H1 (cell line): Measurements from ENCODE around the gene CXCL10. TPM values are rescaled to one million over a fixed set of nuclear protein-coding genes. Genes with fewer than 3 reads are reported as not detected.

Experiments used
- CTCF ChIA-PET: fragments of 300-600 bp; sonication (Branson Sonifier 250); formaldehyde crosslinking; loops from one replicate; lab custom pipeline; 2021; ENCODE audit not compliant: partially characterized antibody; lab: Charles Lee
- POLR2A ChIA-PET: fragments of 300-600 bp; sonication (Branson Sonifier 250); formaldehyde crosslinking; loops from one replicate; lab custom pipeline; 2021; ENCODE audit warnings: inconsistent platforms; ENCODE audit not compliant: partially characterized antibody; lab: Charles Lee
- DNase-seq, 2 experiments: peaks; one replicate each; pipeline versions ENCODE4 v3.0.0 to v3.0.0-alpha.2; 2010 to 2022; ENCODE audit warnings: low spot score in 2 of 2, low read depth in 1 of 2, mixed read lengths in 1 of 2
- FAIRE-seq: peaks from 2 replicates; lab custom pipeline; 2011; peaks lifted over from hg19 to GRCh38; lab: Jason Lieb, UNC
- H2AFZ ChIP-seq: 2 replicates; pipeline ENCODE4 v1.8.1; 2012; ENCODE audit warnings: low read length, inconsistent platforms
- H2AK5ac ChIP-seq: 2 replicates; pipeline ENCODE4 v1.6.1; 2013; ENCODE audit warnings: low read depth, low read length
- H2BK120ac ChIP-seq: replicated peaks from 2 replicates; pipeline ENCODE3; 2013; ENCODE audit warnings: low read depth, low read length, inconsistent platforms
- H2BK12ac ChIP-seq: 2 replicates; pipeline ENCODE4 v1.6.1; 2013; ENCODE audit warnings: low read depth, low read length
- H2BK15ac ChIP-seq: 2 replicates; pipeline ENCODE4 v1.6.1; 2013; ENCODE audit warnings: low read length
- H2BK20ac ChIP-seq: 2 replicates; pipeline ENCODE4 v1.6.1; 2013; ENCODE audit warnings: low read length
- H2BK5ac ChIP-seq: 2 replicates; pipeline ENCODE4 v1.6.1; 2013; ENCODE audit warnings: low read depth, low read length
- H3K14ac ChIP-seq: 2 replicates; pipeline ENCODE4 v1.6.1; 2013; ENCODE audit warnings: inconsistent platforms; ENCODE audit not compliant: insufficient read length
- H3K18ac ChIP-seq: 2 replicates; pipeline ENCODE4 v1.6.1; 2013; ENCODE audit warnings: low read length; ENCODE audit errors: extremely low read depth
- H3K23ac ChIP-seq: 2 replicates; pipeline ENCODE4 v1.6.1; 2013; ENCODE audit warnings: inconsistent platforms; ENCODE audit not compliant: insufficient read length
- H3K23me2 ChIP-seq: 2 replicates; pipeline ENCODE4 v1.6.1; 2013; ENCODE audit warnings: low read depth, low read length
- H3K27ac ChIP-seq: 2 replicates; pipeline ENCODE4 v1.6.1; 2011; ENCODE audit warnings: low read depth, low read length, inconsistent platforms
- H3K27me3 ChIP-seq, 4 experiments: replicated peaks in 1 of 4; 1 replicate in 1 of 4; 2 replicates in 3 of 4; pipeline versions ENCODE4 v1.6.1 to v1.8.1; 2011 to 2013; ENCODE audit warnings: low read length in 3 of 4, mild to moderate bottlenecking in 3 of 4, inconsistent platforms in 2 of 4, mixed read lengths in 2 of 4, moderate library complexity in 1 of 4; ENCODE audit not compliant: control insufficient read depth in 3 of 4, insufficient read depth in 3 of 4; ENCODE audit errors: extremely low read depth in 1 of 4
- H3K36me3 ChIP-seq, 4 experiments: 2 replicates each; pipeline versions ENCODE4 v1.6.1 to v1.8.1; 2011 to 2013; ENCODE audit warnings: mild to moderate bottlenecking in 4 of 4, low read length in 3 of 4, moderate library complexity in 2 of 4, control low read depth in 1 of 4, inconsistent platforms in 1 of 4; ENCODE audit not compliant: insufficient read depth in 4 of 4, control insufficient read depth in 2 of 4
- H3K4ac ChIP-seq: replicated peaks from 2 replicates; pipeline ENCODE3; 2013; ENCODE audit warnings: low read length, low read depth, mixed read lengths, inconsistent platforms; ENCODE audit not compliant: insufficient read length
- H3K4me1 ChIP-seq, 4 experiments: replicated peaks in 1 of 4; 1 replicate in 1 of 4; 2 replicates in 3 of 4; pipeline versions ENCODE4 v1.6.1 to v1.8.1; 2011 to 2013; ENCODE audit warnings: low read length in 3 of 4, inconsistent platforms in 2 of 4, mixed read lengths in 1 of 4; ENCODE audit not compliant: insufficient read depth in 4 of 4, control insufficient read depth in 3 of 4
- H3K4me2 ChIP-seq, 2 experiments: 2 replicates each; pipeline versions ENCODE4 v1.6.1 to v1.8.1; 2011 to 2013; ENCODE audit warnings: low read depth in 2 of 2, low read length in 2 of 2, control low read depth in 1 of 2, inconsistent platforms in 1 of 2, mild to moderate bottlenecking in 1 of 2; ENCODE audit not compliant: insufficient read depth in 1 of 2
- H3K4me3 ChIP-seq, 4 experiments: fragments of 200-600, 300-600 bp in 1 of 4; sonication (generic), shearing (Covaris generic), sonication (Bioruptor Twin) in 1 of 4; 2 replicates each; pipeline versions ENCODE4 v1.5.1 to v1.8.1; 2011 to 2016; ENCODE audit warnings: low read length in 4 of 4, low read depth in 3 of 4, control low read depth in 2 of 4, inconsistent platforms in 2 of 4, mild to moderate bottlenecking in 2 of 4, mixed read lengths in 1 of 4, moderate library complexity in 1 of 4; ENCODE audit not compliant: insufficient read depth in 2 of 4; ENCODE audit errors: extremely low read depth in 1 of 4
- H3K56ac ChIP-seq: replicated peaks from 2 replicates; pipeline ENCODE3; 2013; ENCODE audit warnings: low read depth, mild to moderate bottlenecking, mixed read lengths, low read length, inconsistent platforms; ENCODE audit not compliant: insufficient read length
- H3K79me1 ChIP-seq: 2 replicates; pipeline ENCODE4 v1.6.1; 2013; ENCODE audit warnings: low read depth, low read length, control low read depth
- H3K79me2 ChIP-seq, 2 experiments: 2 replicates each; pipeline versions ENCODE4 v1.6.1 to v1.8.1; 2012 to 2013; ENCODE audit warnings: low read length in 2 of 2, mild to moderate bottlenecking in 2 of 2, inconsistent platforms in 1 of 2; ENCODE audit not compliant: insufficient read depth in 2 of 2, control insufficient read depth in 1 of 2
- H3K9ac ChIP-seq, 4 experiments: replicated peaks in 1 of 4; 1 replicate in 1 of 4; 2 replicates in 3 of 4; pipeline versions ENCODE4 v1.6.1 to v1.8.1; 2011 to 2013; ENCODE audit warnings: low read depth in 3 of 4, low read length in 3 of 4, control low read depth in 2 of 4, mild to moderate bottlenecking in 2 of 4, moderate library complexity in 2 of 4, inconsistent platforms in 1 of 4; ENCODE audit errors: extremely low read depth in 1 of 4
- H3K9me3 ChIP-seq, 2 experiments: 2 replicates each; pipeline versions ENCODE4 v1.6.1 to v1.8.1; 2012 to 2013; ENCODE audit warnings: mild to moderate bottlenecking in 2 of 2, moderate library complexity in 2 of 2, control low read depth in 1 of 2, inconsistent platforms in 1 of 2, low read depth in 1 of 2, low read length in 1 of 2, mixed read lengths in 1 of 2; ENCODE audit not compliant: insufficient read depth in 2 of 2
- H4K20me1 ChIP-seq, 2 experiments: replicated peaks in 1 of 2; 2 replicates each; pipeline versions ENCODE3 to v1.8.1; 2011 to 2013; ENCODE audit warnings: inconsistent platforms in 2 of 2, low read length in 2 of 2, mild to moderate bottlenecking in 1 of 2; ENCODE audit not compliant: insufficient read depth in 2 of 2, control insufficient read depth in 1 of 2
- H4K5ac ChIP-seq: 2 replicates; pipeline ENCODE4 v1.6.1; 2013; ENCODE audit warnings: low read length, low read depth, mixed read lengths, inconsistent platforms; ENCODE audit not compliant: insufficient read length
- H4K8ac ChIP-seq: 2 replicates; pipeline ENCODE4 v1.8.0; 2013; ENCODE audit warnings: mild to moderate bottlenecking, moderate library complexity, low read length, inconsistent platforms; ENCODE audit not compliant: insufficient read depth; ENCODE audit errors: extremely low read depth
- H4K91ac ChIP-seq: replicated peaks from 2 replicates; pipeline ENCODE3; 2013; ENCODE audit warnings: low read length, mixed read lengths, inconsistent platforms; ENCODE audit not compliant: insufficient read length
- BACH1 ChIP-seq: IDR thresholded peaks from 2 replicates; pipeline ENCODE4 v1.6.1; 2012; ENCODE audit warnings: low read length, improper control_type of control experiment
- BCL11A ChIP-seq, 2 experiments: IDR thresholded peaks; one replicate each; pipeline ENCODE4 v1.6.1; 2011; ENCODE audit warnings: low read depth in 2 of 2, low read length in 2 of 2, mild to moderate bottlenecking in 2 of 2
- EP300 ChIP-seq, 2 experiments: IDR thresholded peaks; 1 replicate in 1 of 2; 2 replicates in 1 of 2; pipeline ENCODE4 v1.6.1; 2011 to 2012; ENCODE audit warnings: low read depth in 2 of 2, low read length in 2 of 2, mild to moderate bottlenecking in 2 of 2, borderline replicate concordance in 1 of 2, inconsistent platforms in 1 of 2, moderate library complexity in 1 of 2
- EZH2 ChIP-seq: fragments of 200-600 bp; sonication (generic); IDR thresholded peaks from 2 replicates; pipeline ENCODE4 v1.7.1; 2012; ENCODE audit warnings: low read depth, mild to moderate bottlenecking, moderate library complexity, low read length, inconsistent platforms; ENCODE audit not compliant: severe bottlenecking
- GTF2F1 ChIP-seq: IDR thresholded peaks from 2 replicates; pipeline ENCODE4 v1.6.1; 2012; ENCODE audit warnings: low read depth, low read length, improper control_type of control experiment, borderline replicate concordance
- KDM1A ChIP-seq: fragments of 200-600, 300-600 bp; sonication (generic); IDR thresholded peaks from 2 replicates; pipeline ENCODE4 v1.7.1; 2016; ENCODE audit warnings: mild to moderate bottlenecking, low read length, borderline replicate concordance
- KDM5A ChIP-seq: fragments of 200-600 bp; IDR thresholded peaks from 2 replicates; pipeline ENCODE4 v1.7.1; 2012; ENCODE audit warnings: mild to moderate bottlenecking, low read length, inconsistent platforms, mixed read lengths
- MAX ChIP-seq: IDR thresholded peaks from 2 replicates; pipeline ENCODE4 v1.6.1; 2012; ENCODE audit warnings: inconsistent platforms
- PHF8 ChIP-seq: fragments of 200-600 bp; sonication (generic); conservative IDR thresholded peaks from 2 replicates; pipeline ENCODE4 v1.7.1; 2012; ENCODE audit warnings: low read depth, mild to moderate bottlenecking, inconsistent platforms, low read length, moderate library complexity
- POLR2A ChIP-seq, 2 experiments: IDR thresholded peaks; 1 replicate in 1 of 2; 2 replicates in 1 of 2; pipeline ENCODE4 v1.6.1; 2011; ENCODE audit warnings: low read depth in 2 of 2, low read length in 2 of 2, mild to moderate bottlenecking in 2 of 2; ENCODE audit errors: control extremely low read depth in 1 of 2
- RFX5 ChIP-seq: IDR thresholded peaks from 2 replicates; pipeline ENCODE4 v1.6.1; 2011; ENCODE audit warnings: low read depth, low read length, improper control_type of control experiment, borderline replicate concordance
- RNF2 ChIP-seq: fragments of 200-900, 300-1000 bp; sonication (generic); IDR thresholded peaks from 2 replicates; pipeline ENCODE4 v1.7.1; 2016; ENCODE audit warnings: borderline replicate concordance, low read depth, mild to moderate bottlenecking, antibody characterized with exemption, low read length; ENCODE audit not compliant: poor library complexity, severe bottlenecking; ENCODE audit errors: missing control alignments
- SIRT6 ChIP-seq: IDR thresholded peaks from one replicate; pipeline ENCODE4 v1.7.1; 2012; ENCODE audit warnings: low read length, inconsistent platforms
- SIX5 ChIP-seq: IDR thresholded peaks from 2 replicates; pipeline ENCODE4 v1.6.1; 2011; ENCODE audit warnings: mild to moderate bottlenecking, low read depth, low read length
- TBP ChIP-seq: IDR thresholded peaks from 2 replicates; pipeline ENCODE4 v1.6.1; 2011; ENCODE audit warnings: low read depth, low read length, improper control_type of control experiment
- YY1 ChIP-seq: IDR thresholded peaks from 2 replicates; pipeline ENCODE4 v1.6.1; 2011; ENCODE audit warnings: low read depth, mild to moderate bottlenecking, low read length
- polyA plus RNA-seq, 7 experiments: library from polyadenylated mRNA; depleted of rRNA in 3 of 7; stranded (reverse) in 5 of 7; unstranded in 2 of 7; fragments of >200 nt in 5 of 7; fragments of 200-250 nt in 2 of 7; gene quantifications; 1 replicate in 5 of 7; 2 replicates in 1 of 7; 4 replicates in 1 of 7; pipeline versions ENCODE4 v1.2.1 to v1.2.3, GENCODE V29; 2011 to 2013; ENCODE audit warnings: missing spikeins in 2 of 7, mixed read lengths in 2 of 7
- total RNA-seq: library from RNA; stranded (reverse); fragmentation: NEBNext Ultra II Directional; extraction: Animal tissue kit (Norgen Biotek cat#: 25700); gene quantifications from 2 replicates; pipeline ENCODE4 v1.2.1, GENCODE V29; 2021

CXCL10 gene
- total and polyA plus RNA-seq, 2 of the 8 experiments (the other 6 are each of a cell fraction or from before 2014, with no cell fraction given) = not detected

- H3K9me3 ChIP-seq = no peaks in the 10 kb centered on the region
- H3K27me3 ChIP-seq = peaks cover 0 to 2% (median 0%) of the 10 kb centered on the region in 4 experiments; a peak in 1 of 7 replicates
- H3K4me2 ChIP-seq = no peak overlapping the region
- H3K14ac ChIP-seq = no peak overlapping the region
- no peak overlapping the region for H3K56ac ChIP-seq
- no peak overlapping the region for H2AK5ac ChIP-seq
- no peak overlapping the region for H2BK5ac ChIP-seq
- no peaks in the 10 kb centered on the region for H3K79me1 ChIP-seq
- H3K23me2 ChIP-seq = no peaks in the 10 kb centered on the region
- H3K23ac ChIP-seq = no peak overlapping the region
- ChIA-PET CTCF (interaction anchor here (0.7 to 2.2 kb wide), 7 partner anchors 9 to 126 kb away, joined by 3 to 16 read pairs (median 3); no protein-coding TSS in a partner anchor), POLR2A (no interaction called here)
- H2BK12ac ChIP-seq = no peak overlapping the region
- H3K4ac ChIP-seq = no peak overlapping the region
- peaks cover 0 to 13% (median 10%) of the 10 kb centered on the region in 4 experiments; a peak in 4 of 7 replicates for H3K4me1 ChIP-seq
- no peak overlapping the region for H2AFZ ChIP-seq
- H3K79me2 ChIP-seq = no peaks in the 10 kb centered on the region
- H4K91ac ChIP-seq = no peak overlapping the region
- FAIRE-seq (no peak), DNase-seq (no peak)
- H3K18ac ChIP-seq = no peak overlapping the region
- H2BK15ac ChIP-seq = no peak overlapping the region
- H2BK20ac ChIP-seq = no peak overlapping the region
- no peak overlapping the region for H3K9ac ChIP-seq
- H4K5ac ChIP-seq = no peak overlapping the region
- no peaks in the 10 kb centered on the region for H4K20me1 ChIP-seq
- H3K36me3 ChIP-seq = no peaks in the 10 kb centered on the region
- no peak overlapping the region for H3K4me3 ChIP-seq
- no peak overlapping the region for H2BK120ac ChIP-seq
- no peak overlapping the region for H4K8ac ChIP-seq
- no peak overlapping the region for H3K27ac ChIP-seq
- TF ChIP-seq RFX5 (no peak), MAX (no peak), GTF2F1 (no peak), EZH2 (no peak), KDM5A (no peak), TBP (no peak), RNF2 (no peak), BCL11A (IDR thresholded peaks at IDR 0.05; ENCODE audit: low read depth in 2 of 2, low read length in 2 of 2) (no peak), YY1 (no peak), BACH1 (no peak), SIRT6 (no peak), EP300 (IDR thresholded peaks at IDR 0.05; ENCODE audit: borderline replicate concordance in 1 of 2, low read depth in 2 of 2, low read length in 2 of 2) (no peak), POLR2A (IDR thresholded peaks at IDR 0.05; ENCODE audit: control extremely low read depth in 1 of 2, low read depth in 2 of 2, low read length in 2 of 2) (no peak), SIX5 (no peak), PHF8 (no peak), KDM1A (no peak)
These were observed 35.0 kb upstream of the CXCL10 start for GRCh38 chr4:76058302-76058701.
